Breast epithelium (tissue), 3 donors: ENCODE measurements around the gene LIME1.

Experiments
- POLR2A ChIP-seq: fragments of 450-650 bp; IDR thresholded peaks from one replicate; pipeline ENCODE4 v1.6.1; 2016; ENCODE audit warnings: antibody characterized with exemption, mild to moderate bottlenecking, moderate library complexity
- POLR2AphosphoS5 ChIP-seq, 3 donors: sonication (generic); formaldehyde crosslinking; IDR thresholded peaks; one replicate each; pipeline ENCODE4 v1.6.1; 2017; ENCODE audit warnings: antibody characterized with exemption in 3 of 3
- TF ChIP-seq, protein P1 (sequence below), 3 donors: fragments of 450-650 bp; IDR thresholded peaks; one replicate each; pipeline ENCODE4 v1.5.1; 2016 to 2017; ENCODE audit warnings: antibody characterized with exemption in 3 of 3, mild to moderate bottlenecking in 3 of 3, moderate library complexity in 3 of 3

DNA sequence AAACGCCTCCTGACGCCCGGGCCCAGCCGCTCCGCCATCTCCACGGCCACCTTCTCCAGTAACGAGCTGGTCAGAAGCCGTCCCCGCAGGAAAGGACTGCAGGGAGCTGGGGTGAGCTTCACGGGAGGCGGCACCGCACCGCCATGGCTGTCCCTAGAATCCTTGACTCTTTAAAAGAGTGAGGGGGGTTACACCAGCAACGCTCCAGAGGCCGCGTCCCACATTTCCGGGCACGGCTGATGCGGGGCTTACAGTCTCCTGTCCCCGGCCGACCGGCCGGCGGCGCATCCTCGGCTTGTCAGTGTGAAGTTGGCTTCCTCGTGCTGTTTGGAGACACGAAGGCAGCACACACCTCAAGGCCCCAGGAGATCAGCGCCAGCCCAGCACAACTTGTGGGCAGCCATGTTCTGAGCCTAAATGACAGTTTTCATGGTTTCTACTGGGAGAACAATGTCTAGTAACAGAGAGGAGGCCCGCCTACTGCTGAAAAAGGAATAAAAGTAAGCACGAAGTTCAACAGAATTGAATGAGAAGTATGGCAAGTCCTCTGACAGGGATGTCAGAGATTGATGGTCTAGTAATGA lies 33.5 kb downstream of the LIME1 start:
- TF ChIP-seq POLR2A: no peak
- TF ChIP-seq, protein P1, sequence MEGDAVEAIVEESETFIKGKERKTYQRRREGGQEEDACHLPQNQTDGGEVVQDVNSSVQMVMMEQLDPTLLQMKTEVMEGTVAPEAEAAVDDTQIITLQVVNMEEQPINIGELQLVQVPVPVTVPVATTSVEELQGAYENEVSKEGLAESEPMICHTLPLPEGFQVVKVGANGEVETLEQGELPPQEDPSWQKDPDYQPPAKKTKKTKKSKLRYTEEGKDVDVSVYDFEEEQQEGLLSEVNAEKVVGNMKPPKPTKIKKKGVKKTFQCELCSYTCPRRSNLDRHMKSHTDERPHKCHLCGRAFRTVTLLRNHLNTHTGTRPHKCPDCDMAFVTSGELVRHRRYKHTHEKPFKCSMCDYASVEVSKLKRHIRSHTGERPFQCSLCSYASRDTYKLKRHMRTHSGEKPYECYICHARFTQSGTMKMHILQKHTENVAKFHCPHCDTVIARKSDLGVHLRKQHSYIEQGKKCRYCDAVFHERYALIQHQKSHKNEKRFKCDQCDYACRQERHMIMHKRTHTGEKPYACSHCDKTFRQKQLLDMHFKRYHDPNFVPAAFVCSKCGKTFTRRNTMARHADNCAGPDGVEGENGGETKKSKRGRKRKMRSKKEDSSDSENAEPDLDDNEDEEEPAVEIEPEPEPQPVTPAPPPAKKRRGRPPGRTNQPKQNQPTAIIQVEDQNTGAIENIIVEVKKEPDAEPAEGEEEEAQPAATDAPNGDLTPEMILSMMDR (IDR thresholded peaks at IDR 0.05): no peak
- no peak for TF ChIP-seq POLR2AphosphoS5 (IDR thresholded peaks at IDR 0.05)
